COR-L47 (cell line): ENCODE data around the gene PNISR.
A peak's percentile ranks its signal among the peaks of the same experiment; 100 is the strongest.
"Not testable (repeated sequence)": the region's sequence is repeated elsewhere in the genome, so short reads cannot be mapped to it uniquely, and the experiment has no call there.

Experiments
- DNase-seq: peaks from one replicate; lab custom pipeline; 2025; lab: John Stamatoyannopoulos, UW

Gene PNISR

GRCh38 chr6:99424761-99425646 is at the start of gene PNISR:
Gene PNISR (minus strand): TSS chr6:99425308. CDS start chr6:99414659, 10,649 bp downstream.
- peak; percentile 98 for DNase-seq

GRCh38 chr6:99473730-99474129 is 48.6 kb upstream of the PNISR start:
- DNase-seq: no peak

- DNase-seq: no peak
Measured at GRCh38 chr6:99471638-99472037, 46.5 kb upstream of the PNISR start.

GRCh38 chr6:99467509-99468106 is 42.5 kb upstream of the PNISR start:
- peak; percentile 19 for DNase-seq

GRCh38 chr6:99459133-99459532 is 34.0 kb upstream of the PNISR start:
- DNase-seq: not testable (repeated sequence)

GRCh38 chr6:99458319-99458718 is 33.2 kb upstream of the PNISR start:
- no peak for DNase-seq

GRCh38 chr6:99446076-99446475 is 21.0 kb upstream of the PNISR start:
- no peak for DNase-seq

- no peak for DNase-seq
Measured at GRCh38 chr6:99434702-99435530, 9.8 kb upstream of the PNISR start.

- no peak for DNase-seq
Measured at GRCh38 chr6:99432877-99433276, 7.8 kb upstream of the PNISR start.

GRCh38 chr6:99431901-99432300 is 6.8 kb upstream of the PNISR start:
- no peak for DNase-seq

- no peak for DNase-seq
Measured at GRCh38 chr6:99427988-99428387, 2.9 kb upstream of the PNISR start.

- no peak for DNase-seq
Measured at GRCh38 chr6:99426451-99426757, 1.3 kb upstream of the PNISR start.

- DNase-seq: peak; percentile 85
Measured at GRCh38 chr6:99425647-99426450, 741 bp upstream of the PNISR start.

- DNase-seq: no peak
Measured at GRCh38 chr6:99424022-99424421, 1.1 kb downstream of the PNISR start.

GRCh38 chr6:99422912-99423311 is 2.2 kb downstream of the PNISR start:
- no peak for DNase-seq

GRCh38 chr6:99416892-99417767 is 8.0 kb downstream of the PNISR start:
- no peak for DNase-seq

GRCh38 chr6:99416226-99416625 is 8.9 kb downstream of the PNISR start:
- DNase-seq: no peak

GRCh38 chr6:99415446-99415845 is 9.7 kb downstream of the PNISR start:
- no peak for DNase-seq

- no peak for DNase-seq
Measured at GRCh38 chr6:99412065-99412464, 13.0 kb downstream of the PNISR start.

GRCh38 chr6:99409672-99410071 is 15.4 kb downstream of the PNISR start:
- DNase-seq: no peak

GRCh38 chr6:99407076-99407475 is 18.0 kb downstream of the PNISR start:
- DNase-seq: no peak
